RWPE1 (cell line): ENCODE measurements around the gene C10orf105.

Experiments used
- CTCF ChIA-PET: fragments of 350-600 bp; sonication (Branson Sonifier 250); formaldehyde crosslinking; extraction: SDS; loops from one replicate; lab custom pipeline; 2021; lab: Yijun Ruan, JAX
- POLR2A ChIA-PET: fragments of 400-600 bp; formaldehyde crosslinking; extraction: SDS; loops from one replicate; lab custom pipeline; 2020; ENCODE audit warnings: antibody characterized with exemption; ENCODE audit not compliant: low non-redundant PET; lab: Yijun Ruan, JAX
- DNase-seq: peaks from one replicate; pipeline ENCODE4 v3.0.0; 2012; ENCODE audit warnings: low spot score
- H3K27ac ChIP-seq: fragments of 450-650 bp; 2 replicates; pipeline ENCODE4 v1.5.1; 2017
- TF ChIP-seq, protein P1 (sequence below): fragments of 450-650 bp; conservative IDR thresholded peaks from 2 replicates; pipeline ENCODE4 v1.5.1; 2017; ENCODE audit warnings: low read depth, mild to moderate bottlenecking

Gene C10orf105

GRCh38 chr10:71712170-71712569, 7.4 kb downstream of the C10orf105 start:
- CTCF ChIA-PET: interaction anchor here (0.6 to 2.5 kb wide), 7 partner anchors 11 to 646 kb away, joined by 3 to 7 read pairs (median 4); no protein-coding TSS in a partner anchor
- POLR2A ChIA-PET: no interaction called here
- TF ChIP-seq, protein P1, sequence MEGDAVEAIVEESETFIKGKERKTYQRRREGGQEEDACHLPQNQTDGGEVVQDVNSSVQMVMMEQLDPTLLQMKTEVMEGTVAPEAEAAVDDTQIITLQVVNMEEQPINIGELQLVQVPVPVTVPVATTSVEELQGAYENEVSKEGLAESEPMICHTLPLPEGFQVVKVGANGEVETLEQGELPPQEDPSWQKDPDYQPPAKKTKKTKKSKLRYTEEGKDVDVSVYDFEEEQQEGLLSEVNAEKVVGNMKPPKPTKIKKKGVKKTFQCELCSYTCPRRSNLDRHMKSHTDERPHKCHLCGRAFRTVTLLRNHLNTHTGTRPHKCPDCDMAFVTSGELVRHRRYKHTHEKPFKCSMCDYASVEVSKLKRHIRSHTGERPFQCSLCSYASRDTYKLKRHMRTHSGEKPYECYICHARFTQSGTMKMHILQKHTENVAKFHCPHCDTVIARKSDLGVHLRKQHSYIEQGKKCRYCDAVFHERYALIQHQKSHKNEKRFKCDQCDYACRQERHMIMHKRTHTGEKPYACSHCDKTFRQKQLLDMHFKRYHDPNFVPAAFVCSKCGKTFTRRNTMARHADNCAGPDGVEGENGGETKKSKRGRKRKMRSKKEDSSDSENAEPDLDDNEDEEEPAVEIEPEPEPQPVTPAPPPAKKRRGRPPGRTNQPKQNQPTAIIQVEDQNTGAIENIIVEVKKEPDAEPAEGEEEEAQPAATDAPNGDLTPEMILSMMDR: no peak

DNA sequence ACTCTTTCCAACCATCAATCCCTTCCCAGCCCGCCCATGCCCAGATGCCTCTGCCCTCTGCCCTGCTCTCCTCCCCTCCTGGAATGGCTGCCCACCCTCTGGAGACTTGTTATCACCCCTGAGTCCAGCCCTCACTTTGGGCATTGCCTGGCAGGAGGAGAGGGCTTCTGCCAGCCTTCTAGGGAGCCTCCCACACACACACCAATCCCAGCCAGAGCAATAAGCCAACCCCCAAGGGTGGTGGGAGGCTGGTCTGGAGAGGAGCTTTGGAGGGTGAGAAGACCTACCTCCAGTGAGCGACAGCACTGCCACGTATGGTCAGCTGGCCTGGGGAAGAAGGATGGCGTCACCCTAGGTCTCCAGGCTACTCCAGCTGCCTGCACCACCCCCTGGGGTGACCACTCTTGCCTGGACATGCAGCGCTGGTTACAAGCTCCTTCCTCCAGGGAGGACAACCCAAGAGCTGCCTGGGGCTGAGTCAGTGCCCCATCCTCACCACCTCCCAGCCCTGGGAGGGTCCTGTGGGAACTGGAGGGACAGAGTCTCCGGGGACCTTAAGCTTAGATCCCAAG, 8.4 kb downstream of the C10orf105 start:
- ChIA-PET POLR2A (no interaction called here), CTCF (interaction anchor here (0.6 to 2.5 kb wide), 3 partner anchors 10 to 185 kb away, joined by 3 to 7 read pairs (median 6); no protein-coding TSS in a partner anchor)
- DNase-seq: no peak
- H3K27ac ChIP-seq: peak overlapping the region; percentile 22
- TF ChIP-seq, protein P1: no peak

More at GRCh38 chr10:71712170-71712569, 7.4 kb downstream of the C10orf105 start:
- no peak for DNase-seq
- H3K27ac ChIP-seq: peak overlapping the region; percentile 84

DNA sequence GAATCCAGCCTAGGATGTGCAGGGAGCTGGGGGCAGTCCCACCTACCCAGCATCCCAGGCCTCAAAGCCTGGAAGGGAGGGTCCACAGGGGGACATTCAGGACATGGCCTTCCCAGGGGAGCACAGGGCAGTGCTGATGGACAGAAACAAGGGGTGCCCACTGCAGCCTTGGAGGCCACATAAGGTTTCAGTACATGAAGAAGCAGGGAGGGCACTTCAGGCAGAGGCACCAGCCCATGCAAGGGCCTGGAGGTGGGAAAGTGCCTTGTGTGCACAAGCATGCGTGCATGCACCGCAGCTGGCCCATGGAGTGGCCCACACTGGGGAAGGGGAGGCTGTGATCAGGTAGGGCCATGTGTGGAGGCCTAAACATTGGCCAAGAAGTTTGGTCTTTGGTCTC, 9.1 kb downstream of the C10orf105 start:
- TF ChIP-seq, protein P1: no peak
- POLR2A ChIA-PET: no interaction called here
- CTCF ChIA-PET: interaction anchor here (2.5 kb wide), 1 partner anchor 10 kb away, joined by 7 read pairs; no protein-coding TSS in a partner anchor
- H3K27ac ChIP-seq: 0 out of 2 replicates have a peak overlapping the region, but pooled peaks have one; percentile 22
- no peak for DNase-seq

DNA sequence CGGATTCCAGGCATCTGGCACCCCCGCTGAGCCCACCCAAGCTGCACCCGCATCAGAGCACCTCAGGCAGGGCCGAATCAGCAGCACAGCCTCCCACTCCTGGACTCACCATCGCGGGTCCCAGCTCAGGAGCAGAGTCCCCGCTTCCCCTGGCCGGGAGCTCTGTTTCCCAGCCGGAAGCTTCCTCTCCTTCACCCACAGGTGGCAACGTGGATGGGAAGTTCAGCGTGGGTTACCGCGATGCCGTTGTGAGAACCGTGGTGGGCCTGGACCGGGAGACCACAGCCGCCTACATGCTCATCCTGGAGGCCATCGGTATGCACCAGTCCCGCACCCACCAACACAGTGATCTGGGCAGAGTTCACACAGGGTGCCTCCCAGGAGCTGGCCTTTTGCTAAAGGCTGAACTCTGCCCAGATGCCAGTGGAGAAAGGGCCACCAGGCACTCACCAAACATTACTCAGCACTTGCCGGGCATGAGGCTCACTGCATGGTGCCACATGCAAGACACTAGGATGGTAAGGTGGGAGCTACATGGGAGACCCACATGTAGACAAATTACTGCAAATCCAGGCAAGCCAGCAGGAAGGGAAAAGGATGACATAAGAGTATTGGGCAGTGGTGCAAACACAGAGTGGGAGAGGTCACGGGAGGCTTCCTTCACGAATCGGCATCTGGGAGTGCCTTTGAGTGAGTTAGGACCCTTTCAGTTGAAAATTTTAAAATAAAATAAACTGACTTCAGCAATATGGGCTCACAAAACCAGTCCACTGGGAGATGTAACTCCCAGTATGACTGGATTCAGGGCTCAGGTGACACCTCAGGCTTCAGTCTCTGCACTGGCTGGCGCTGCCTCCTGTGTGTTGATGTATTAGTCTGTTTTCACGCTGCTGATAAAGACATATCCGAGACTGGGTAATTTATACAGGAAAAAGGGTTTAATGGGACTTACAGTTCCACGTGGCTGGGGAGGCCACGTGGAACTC, 10.4 kb downstream of the C10orf105 start:
- POLR2A ChIA-PET: no interaction called here

DNA sequence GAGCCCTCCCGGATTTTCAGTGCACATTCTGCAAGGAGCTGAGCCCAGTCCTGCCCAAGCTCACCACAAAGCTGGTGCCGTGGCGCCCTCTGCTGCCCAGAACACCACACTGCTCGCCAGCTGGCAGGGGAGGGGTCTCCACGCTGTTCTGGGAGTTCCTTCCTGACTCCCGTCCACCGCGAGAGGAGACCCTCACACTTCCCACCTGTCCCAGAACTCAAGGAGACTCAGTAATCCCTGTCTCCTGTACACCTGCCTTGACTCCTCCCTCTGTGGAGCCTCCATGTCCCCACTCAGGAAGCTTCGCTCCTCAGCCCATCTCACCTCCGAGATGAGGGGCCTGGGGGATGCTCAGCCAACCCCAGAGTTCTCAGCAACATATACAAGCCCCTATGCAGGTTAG, 11.3 kb downstream of the C10orf105 start:
- TF ChIP-seq, protein P1: peak; percentile 63
- CTCF ChIA-PET: interaction anchor here (0.5 to 4.9 kb wide), 22 partner anchors 10 to 397 kb away, joined by 3 to 23 read pairs (median 4); partner anchors contain the start of genes CDH23, SLC29A3 and VSIR
- no peak overlapping the region for H3K27ac ChIP-seq
- DNase-seq: peak; percentile 37
- POLR2A ChIA-PET: no interaction called here

More for the DNA sequence above, 10.4 kb downstream of the C10orf105 start:
- H3K27ac ChIP-seq: no peak overlapping the region
- CTCF ChIA-PET: interaction anchor here (0.5 to 4.9 kb wide), 20 partner anchors 9 to 398 kb away, joined by 3 to 23 read pairs (median 5); partner anchors contain the start of genes SLC29A3 and VSIR
- TF ChIP-seq, protein P1: no peak
- DNase-seq: no peak
